ENCODE data around the gene ADAR. TPM values are rescaled to one million over a fixed set of nuclear protein-coding genes. Genes with fewer than 3 reads are reported as not detected.
A peak's percentile ranks its signal among the peaks of the same experiment; 100 is the strongest.

ADAR gene
- total and polyA plus RNA-seq, 2 experiments from 2014 or later = 96.4 to 188 TPM

DNA sequence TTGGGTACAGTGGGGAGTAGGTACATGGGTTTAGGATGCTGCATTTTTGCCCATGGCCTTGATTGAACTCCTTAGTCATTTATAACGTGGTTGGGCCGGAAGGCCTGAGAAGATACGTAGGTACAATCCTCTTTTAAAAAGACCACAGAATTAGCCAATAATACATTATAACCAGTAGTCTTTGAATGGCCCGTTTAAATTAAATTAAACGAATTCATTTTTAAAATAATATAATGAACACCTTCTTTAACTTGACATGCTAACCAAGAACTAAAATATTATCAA lies 20.1 kb upstream of the ADAR start:
- Histone ChIP-seq H3K27me3 (ENCODE audit: insufficient read depth) (no peaks in the 10 kb centered on the region), H3K4me1 (ENCODE audit: insufficient read depth) (peaks cover 8% of the 10 kb centered on the region; the same call in 1 of the 2 replicates), H3K27ac (ENCODE audit: low read depth) (peak overlapping the region; percentile 79), H3F3A (replicated peaks; ENCODE audit: low read depth) (no peaks in the 10 kb centered on the region), H3K36me3 (ENCODE audit: insufficient read depth) (no peaks in the 10 kb centered on the region), H3K4me2 (peak overlapping the region; percentile 70), H3K79me2 (replicated peaks; ENCODE audit: insufficient read depth) (peaks cover 46% of the 10 kb centered on the region), H4K20me1 (replicated peaks; ENCODE audit: insufficient read depth) (peaks cover 18% of the 10 kb centered on the region), H3K4me3 (peak overlapping the region; percentile 96), H3K9me2 (ENCODE audit: insufficient read depth) (peaks cover 5% of the 10 kb centered on the region; the same call in 1 of the 2 replicates), H2AFZ (peak overlapping the region; percentile 14; the same call in 1 of the 2 replicates)
- H3K4me3 Mint-ChIP-seq = peak overlapping the region; percentile 88
- peaks cover 7% of the 10 kb centered on the region for H3K27me3 Mint-ChIP-seq (ENCODE audit: insufficient read depth, low read depth, poor library complexity)
- ATAC-seq (no peak), DNase-seq (ENCODE audit: low spot score) (no peak)
- H3K27ac Mint-ChIP-seq = peak overlapping the region; percentile 97
- H3K36me3 Mint-ChIP-seq (ENCODE audit: low read depth) = peaks cover 11% of the 10 kb centered on the region; the same call in 2 of the 3 replicates
- H3K4me1 Mint-ChIP-seq = peaks cover 11% of the 10 kb centered on the region; the same call in 2 of the 3 replicates
- H3K9me3 Mint-ChIP-seq = peaks cover 19% of the 10 kb centered on the region
- no peak for TF ChIP-seq EZH2 (IDR thresholded peaks at IDR 0.05; ENCODE audit: low read depth, unreplicated experiment)
- no peak for TF ChIP-seq EZH2phosphoT487 (IDR thresholded peaks at IDR 0.05; ENCODE audit: unreplicated experiment)
- no peak for TF ChIP-seq CREB1 (CRISPR knock-in tag; IDR thresholded peaks at IDR 0.05; ENCODE audit: low read depth)
- TF ChIP-seq CTCF (conservative IDR thresholded peaks at IDR 0.05; ENCODE audit: low read depth in 2 of 2) = no peak
- no peak for TF ChIP-seq JUNB (IDR thresholded peaks at IDR 0.05; ENCODE audit: unreplicated experiment)
- TF ChIP-seq, protein P1, sequence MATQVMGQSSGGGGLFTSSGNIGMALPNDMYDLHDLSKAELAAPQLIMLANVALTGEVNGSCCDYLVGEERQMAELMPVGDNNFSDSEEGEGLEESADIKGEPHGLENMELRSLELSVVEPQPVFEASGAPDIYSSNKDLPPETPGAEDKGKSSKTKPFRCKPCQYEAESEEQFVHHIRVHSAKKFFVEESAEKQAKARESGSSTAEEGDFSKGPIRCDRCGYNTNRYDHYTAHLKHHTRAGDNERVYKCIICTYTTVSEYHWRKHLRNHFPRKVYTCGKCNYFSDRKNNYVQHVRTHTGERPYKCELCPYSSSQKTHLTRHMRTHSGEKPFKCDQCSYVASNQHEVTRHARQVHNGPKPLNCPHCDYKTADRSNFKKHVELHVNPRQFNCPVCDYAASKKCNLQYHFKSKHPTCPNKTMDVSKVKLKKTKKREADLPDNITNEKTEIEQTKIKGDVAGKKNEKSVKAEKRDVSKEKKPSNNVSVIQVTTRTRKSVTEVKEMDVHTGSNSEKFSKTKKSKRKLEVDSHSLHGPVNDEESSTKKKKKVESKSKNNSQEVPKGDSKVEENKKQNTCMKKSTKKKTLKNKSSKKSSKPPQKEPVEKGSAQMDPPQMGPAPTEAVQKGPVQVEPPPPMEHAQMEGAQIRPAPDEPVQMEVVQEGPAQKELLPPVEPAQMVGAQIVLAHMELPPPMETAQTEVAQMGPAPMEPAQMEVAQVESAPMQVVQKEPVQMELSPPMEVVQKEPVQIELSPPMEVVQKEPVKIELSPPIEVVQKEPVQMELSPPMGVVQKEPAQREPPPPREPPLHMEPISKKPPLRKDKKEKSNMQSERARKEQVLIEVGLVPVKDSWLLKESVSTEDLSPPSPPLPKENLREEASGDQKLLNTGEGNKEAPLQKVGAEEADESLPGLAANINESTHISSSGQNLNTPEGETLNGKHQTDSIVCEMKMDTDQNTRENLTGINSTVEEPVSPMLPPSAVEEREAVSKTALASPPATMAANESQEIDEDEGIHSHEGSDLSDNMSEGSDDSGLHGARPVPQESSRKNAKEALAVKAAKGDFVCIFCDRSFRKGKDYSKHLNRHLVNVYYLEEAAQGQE (IDR thresholded peaks at IDR 0.05; ENCODE audit: unreplicated experiment) = no peak
- no peak for TF ChIP-seq ZNF114 (CRISPR knock-in tag; IDR thresholded peaks at IDR 0.05)
- TF ChIP-seq ZNF331 (CRISPR knock-in tag; IDR thresholded peaks at IDR 0.05; ENCODE audit: low read depth) = no peak
- no peak for TF ChIP-seq ETS1 (IDR thresholded peaks at IDR 0.05)
- no peak for TF ChIP-seq POLR2AphosphoS5 (IDR thresholded peaks at IDR 0.05; ENCODE audit: low read depth)
- TF ChIP-seq, protein P2, sequence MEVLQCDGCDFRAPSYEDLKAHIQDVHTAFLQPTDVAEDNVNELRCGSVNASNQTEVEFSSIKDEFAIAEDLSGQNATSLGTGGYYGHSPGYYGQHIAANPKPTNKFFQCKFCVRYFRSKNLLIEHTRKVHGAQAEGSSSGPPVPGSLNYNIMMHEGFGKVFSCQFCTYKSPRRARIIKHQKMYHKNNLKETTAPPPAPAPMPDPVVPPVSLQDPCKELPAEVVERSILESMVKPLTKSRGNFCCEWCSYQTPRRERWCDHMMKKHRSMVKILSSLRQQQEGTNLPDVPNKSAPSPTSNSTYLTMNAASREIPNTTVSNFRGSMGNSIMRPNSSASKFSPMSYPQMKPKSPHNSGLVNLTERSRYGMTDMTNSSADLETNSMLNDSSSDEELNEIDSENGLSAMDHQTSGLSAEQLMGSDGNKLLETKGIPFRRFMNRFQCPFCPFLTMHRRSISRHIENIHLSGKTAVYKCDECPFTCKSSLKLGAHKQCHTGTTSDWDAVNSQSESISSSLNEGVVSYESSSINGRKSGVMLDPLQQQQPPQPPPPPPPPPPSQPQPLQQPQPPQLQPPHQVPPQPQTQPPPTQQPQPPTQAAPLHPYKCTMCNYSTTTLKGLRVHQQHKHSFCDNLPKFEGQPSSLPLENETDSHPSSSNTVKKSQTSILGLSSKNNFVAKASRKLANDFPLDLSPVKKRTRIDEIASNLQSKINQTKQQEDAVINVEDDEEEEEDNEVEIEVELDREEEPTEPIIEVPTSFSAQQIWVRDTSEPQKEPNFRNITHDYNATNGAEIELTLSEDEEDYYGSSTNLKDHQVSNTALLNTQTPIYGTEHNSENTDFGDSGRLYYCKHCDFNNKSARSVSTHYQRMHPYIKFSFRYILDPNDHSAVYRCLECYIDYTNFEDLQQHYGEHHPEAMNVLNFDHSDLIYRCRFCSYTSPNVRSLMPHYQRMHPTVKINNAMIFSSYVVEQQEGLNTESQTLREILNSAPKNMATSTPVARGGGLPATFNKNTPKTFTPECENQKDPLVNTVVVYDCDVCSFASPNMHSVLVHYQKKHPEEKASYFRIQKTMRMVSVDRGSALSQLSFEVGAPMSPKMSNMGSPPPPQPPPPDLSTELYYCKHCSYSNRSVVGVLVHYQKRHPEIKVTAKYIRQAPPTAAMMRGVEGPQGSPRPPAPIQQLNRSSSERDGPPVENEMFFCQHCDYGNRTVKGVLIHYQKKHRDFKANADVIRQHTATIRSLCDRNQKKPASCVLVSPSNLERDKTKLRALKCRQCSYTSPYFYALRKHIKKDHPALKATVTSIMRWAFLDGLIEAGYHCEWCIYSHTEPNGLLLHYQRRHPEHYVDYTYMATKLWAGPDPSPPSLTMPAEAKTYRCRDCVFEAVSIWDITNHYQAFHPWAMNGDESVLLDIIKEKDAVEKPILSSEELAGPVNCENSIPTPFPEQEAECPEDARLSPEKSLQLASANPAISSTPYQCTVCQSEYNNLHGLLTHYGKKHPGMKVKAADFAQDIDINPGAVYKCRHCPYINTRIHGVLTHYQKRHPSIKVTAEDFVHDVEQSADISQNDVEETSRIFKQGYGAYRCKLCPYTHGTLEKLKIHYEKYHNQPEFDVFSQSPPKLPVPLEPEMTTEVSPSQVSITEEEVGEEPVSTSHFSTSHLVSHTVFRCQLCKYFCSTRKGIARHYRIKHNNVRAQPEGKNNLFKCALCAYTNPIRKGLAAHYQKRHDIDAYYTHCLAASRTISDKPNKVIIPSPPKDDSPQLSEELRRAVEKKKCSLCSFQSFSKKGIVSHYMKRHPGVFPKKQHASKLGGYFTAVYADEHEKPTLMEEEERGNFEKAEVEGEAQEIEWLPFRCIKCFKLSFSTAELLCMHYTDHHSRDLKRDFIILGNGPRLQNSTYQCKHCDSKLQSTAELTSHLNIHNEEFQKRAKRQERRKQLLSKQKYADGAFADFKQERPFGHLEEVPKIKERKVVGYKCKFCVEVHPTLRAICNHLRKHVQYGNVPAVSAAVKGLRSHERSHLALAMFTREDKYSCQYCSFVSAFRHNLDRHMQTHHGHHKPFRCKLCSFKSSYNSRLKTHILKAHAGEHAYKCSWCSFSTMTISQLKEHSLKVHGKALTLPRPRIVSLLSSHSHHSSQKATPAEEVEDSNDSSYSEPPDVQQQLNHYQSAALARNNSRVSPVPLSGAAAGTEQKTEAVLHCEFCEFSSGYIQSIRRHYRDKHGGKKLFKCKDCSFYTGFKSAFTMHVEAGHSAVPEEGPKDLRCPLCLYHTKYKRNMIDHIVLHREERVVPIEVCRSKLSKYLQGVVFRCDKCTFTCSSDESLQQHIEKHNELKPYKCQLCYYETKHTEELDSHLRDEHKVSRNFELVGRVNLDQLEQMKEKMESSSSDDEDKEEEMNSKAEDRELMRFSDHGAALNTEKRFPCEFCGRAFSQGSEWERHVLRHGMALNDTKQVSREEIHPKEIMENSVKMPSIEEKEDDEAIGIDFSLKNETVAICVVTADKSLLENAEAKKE (CRISPR knock-in tag; IDR thresholded peaks at IDR 0.05) = no peak
- TF ChIP-seq STAT1 (IDR thresholded peaks at IDR 0.05; ENCODE audit: unreplicated experiment) = no peak
- no peak for TF ChIP-seq NANOG (IDR thresholded peaks at IDR 0.05; ENCODE audit: borderline replicate concordance)

Data from GM23338 (cell line).